Measurements from ENCODE around the gene ADA. TPM values are rescaled to one million over a fixed set of nuclear protein-coding genes. Genes with fewer than 3 reads are reported as not detected.
"Not testable (repeated sequence)": the region's sequence is repeated elsewhere in the genome, so short reads cannot be mapped to it uniquely, and the experiment has no call there.

Gene ADA
- total RNA-seq, 1 experiment from 2014 or later = 13.0 TPM

GRCh38 chr20:44698351-44698750 lies 46.9 kb upstream of the ADA start:
- no peaks in the 10 kb centered on the region for H3K9me3 ChIP-seq (ENCODE audit: low read length)
- H3K36me3 ChIP-seq (ENCODE audit: low read depth, low read length) = no peaks in the 10 kb centered on the region
- H3K4me1 ChIP-seq (ENCODE audit: insufficient read depth, low read length) = peaks cover 10% of the 10 kb centered on the region
- TF ChIP-seq EZH2 (IDR thresholded peaks at IDR 0.05; ENCODE audit: low read length, unreplicated experiment) = no peak
- TF ChIP-seq CTCF (conservative IDR thresholded peaks at IDR 0.05; ENCODE audit: low read depth, low read length) = no peak
- TF ChIP-seq EZH2phosphoT487 (IDR thresholded peaks at IDR 0.05; ENCODE audit: borderline replicate concordance, low read length) = no peak
- H3K27me3 ChIP-seq (ENCODE audit: low read length) = no peaks in the 10 kb centered on the region
- H3F3A ChIP-seq (ENCODE audit: low read length, unreplicated experiment) = no peaks in the 10 kb centered on the region
- H3K9ac ChIP-seq (ENCODE audit: low read length) = no peak overlapping the region
- no peak overlapping the region for H3K4me2 ChIP-seq (ENCODE audit: low read length)
- H3K79me2 ChIP-seq (ENCODE audit: low read length) = no peaks in the 10 kb centered on the region
- H3K27ac ChIP-seq (ENCODE audit: low read length) = no peak overlapping the region
- no TSS peak for BruUV-seq (replicated peaks)
- H3K4me3 ChIP-seq (ENCODE audit: low read length) = no peak overlapping the region
- no peak for ATAC-seq
- DNase-seq = no peak
- no peaks in the 10 kb centered on the region for H4K20me1 ChIP-seq (ENCODE audit: low read length)
- CTCF ChIA-PET = no interaction called here
- intact Hi-C loops (cut with micrococcal nuclease) = no loop called here
- POLR2A ChIA-PET (ENCODE audit: unreplicated experiment) = no interaction called here
- no peak overlapping the region for H2AFZ ChIP-seq (ENCODE audit: low read length)
- no peaks in the 10 kb centered on the region for H3K9me2 ChIP-seq (replicated peaks; ENCODE audit: low read length)

GRCh38 chr20:44697041-44697440 lies 45.5 kb upstream of the ADA start:
- H3K4me1 ChIP-seq (ENCODE audit: insufficient read depth, low read length) = peaks cover 23% of the 10 kb centered on the region
- H3K27ac ChIP-seq (ENCODE audit: low read length); intact Hi-C loops (cut with micrococcal nuclease): not testable (repeated sequence)

GRCh38 chr20:44696315-44696714 lies 44.8 kb upstream of the ADA start:
- Histone ChIP-seq H3K36me3 (ENCODE audit: low read depth, low read length) (no peaks in the 10 kb centered on the region), H4K20me1 (ENCODE audit: low read length) (no peaks in the 10 kb centered on the region), H3F3A (ENCODE audit: low read length, unreplicated experiment) (no peaks in the 10 kb centered on the region), H3K27me3 (ENCODE audit: low read length) (no peaks in the 10 kb centered on the region), H2AFZ (ENCODE audit: low read length) (no peak overlapping the region), H3K9me2 (replicated peaks; ENCODE audit: low read length) (no peaks in the 10 kb centered on the region), H3K9me3 (ENCODE audit: low read length) (no peaks in the 10 kb centered on the region), H3K4me1 (ENCODE audit: insufficient read depth, low read length) (peaks cover 20% of the 10 kb centered on the region), H3K27ac (ENCODE audit: low read length) (no peak overlapping the region), H3K4me3 (ENCODE audit: low read length) (no peak overlapping the region), H3K79me2 (ENCODE audit: low read length) (no peaks in the 10 kb centered on the region), H3K4me2 (ENCODE audit: low read length) (no peak overlapping the region), H3K9ac (ENCODE audit: low read length) (no peak overlapping the region)
- CTCF ChIA-PET = interaction anchor here (1.0 kb wide), 1 partner anchor 32 kb away, joined by 3 read pairs; no protein-coding TSS in a partner anchor
- no TSS peak for BruUV-seq (replicated peaks)
- DNase-seq (no peak), ATAC-seq (no peak)
- POLR2A ChIA-PET (ENCODE audit: unreplicated experiment) = no interaction called here
- no peak for TF ChIP-seq EZH2phosphoT487 (IDR thresholded peaks at IDR 0.05; ENCODE audit: borderline replicate concordance, low read length)
- TF ChIP-seq CTCF (conservative IDR thresholded peaks at IDR 0.05; ENCODE audit: low read depth, low read length) = peak; percentile 39; the same call in 1 of the 2 replicates
- intact Hi-C loops (cut with micrococcal nuclease) = no loop called here

More at GRCh38 chr20:44697041-44697440, 45.5 kb upstream of the ADA start:
- H3K79me2 ChIP-seq (ENCODE audit: low read length); H3K36me3 ChIP-seq (ENCODE audit: low read depth, low read length); H3K9me2 ChIP-seq (replicated peaks; ENCODE audit: low read length); H2AFZ ChIP-seq (ENCODE audit: low read length); H3K9me3 ChIP-seq (ENCODE audit: low read length); ATAC-seq; H3F3A ChIP-seq (ENCODE audit: low read length, unreplicated experiment); H3K9ac ChIP-seq (ENCODE audit: low read length); POLR2A ChIA-PET (ENCODE audit: unreplicated experiment); H4K20me1 ChIP-seq (ENCODE audit: low read length); DNase-seq; BruUV-seq (replicated peaks); H3K4me2 ChIP-seq (ENCODE audit: low read length); H3K27me3 ChIP-seq (ENCODE audit: low read length); CTCF ChIA-PET; H3K4me3 ChIP-seq (ENCODE audit: low read length): not testable (repeated sequence)
